HepG2 (cell line): ENCODE measurements around the gene HEPHL1. TPM values are rescaled to one million over a fixed set of nuclear protein-coding genes. Genes with fewer than 3 reads are reported as not detected.

ENCODE experiments used
- ATAC-seq: fragments of 200-7000 bp; cut with Tn5 transposase; 3 replicates; pipeline ENCODE4 v1.9.1; 2020; ENCODE audit warnings: mild to moderate bottlenecking, moderate library complexity
- BruUV-seq: library from RNA; stranded (reverse); fragments of 400-500 nt; replicated peaks from 2 replicates; lab custom pipeline; 2021; lab: Mats Ljungman, UMichigan
- CTCF ChIA-PET: fragments of 300-600 bp; formaldehyde crosslinking; extraction: SDS; loops from one replicate; lab custom pipeline; 2021; ENCODE audit warnings: low total read pairs, inconsistent platforms, low intra/inter-chr PET ratio; lab: Yijun Ruan, JAX
- POLR2A ChIA-PET: fragments of 350-600 bp; sonication (Branson Sonifier 250); formaldehyde crosslinking; loops from one replicate; lab custom pipeline; 2020; ENCODE audit warnings: antibody characterized with exemption, inconsistent platforms; lab: Yijun Ruan, JAX
- DNase-seq: peaks from one replicate; pipeline ENCODE4 v3.0.0-alpha.2; 2015; ENCODE audit warnings: low spot score
- FAIRE-seq: peaks from 3 replicates; lab custom pipeline; 2011; peaks lifted over from hg19 to GRCh38; lab: Jason Lieb, UNC
- H2AFZ ChIP-seq: one replicate; pipeline ENCODE4 v1.6.1; 2011; ENCODE audit warnings: low read length, inconsistent platforms
- H3K27ac ChIP-seq: fragments of 300-600 bp; 3 replicates; pipeline ENCODE4 v1.8.0; 2011; ENCODE audit warnings: mixed run types, mild to moderate bottlenecking, mixed read lengths, low read length, inconsistent platforms; ENCODE audit not compliant: insufficient read depth; ENCODE audit errors: extremely low read length
- H3K27me3 ChIP-seq, 2 experiments: fragments of 200-600 bp in 1 of 2; 2 replicates in 1 of 2; 3 replicates in 1 of 2; pipeline versions ENCODE4 v1.6.0 to v1.8.0; 2011; ENCODE audit warnings: low read length in 2 of 2, mild to moderate bottlenecking in 2 of 2, moderate library complexity in 2 of 2, inconsistent platforms in 1 of 2; ENCODE audit not compliant: insufficient read depth in 2 of 2, control insufficient read depth in 1 of 2
- H3K36me3 ChIP-seq, 2 experiments: fragments of 200-600 bp in 1 of 2; replicated peaks in 1 of 2; 2 replicates in 1 of 2; 3 replicates in 1 of 2; pipeline versions ENCODE4 v1.5.1 to v1.8.0; 2011; ENCODE audit warnings: low read length in 2 of 2, inconsistent platforms in 1 of 2; ENCODE audit not compliant: insufficient read depth in 2 of 2, control insufficient read depth in 1 of 2
- H3K4me1 ChIP-seq: 2 replicates; pipeline ENCODE4 v1.5.1; 2012; ENCODE audit warnings: low read length, inconsistent platforms; ENCODE audit not compliant: insufficient read depth
- H3K4me2 ChIP-seq: 2 replicates; pipeline ENCODE4 v1.6.0; 2011; ENCODE audit warnings: low read depth, low read length, inconsistent platforms
- H3K4me3 ChIP-seq, 3 experiments: fragments of 200-600 bp in 1 of 3; sonication (generic), shearing (Covaris generic) in 1 of 3; replicated peaks in 1 of 3; 2 replicates each; pipeline ENCODE4 v1.5.1; 2011 to 2016; ENCODE audit warnings: low read length in 3 of 3, inconsistent platforms in 2 of 3, low read depth in 2 of 3, mild to moderate bottlenecking in 2 of 3, control low read depth in 1 of 3, mixed read lengths in 1 of 3; ENCODE audit not compliant: insufficient read depth in 1 of 3
- H3K79me2 ChIP-seq: one replicate; pipeline ENCODE4 v1.6.1; 2011; ENCODE audit warnings: low read length, inconsistent platforms; ENCODE audit not compliant: insufficient read depth
- H3K9ac ChIP-seq: 2 replicates; pipeline ENCODE4 v1.6.0; 2011; ENCODE audit warnings: mild to moderate bottlenecking, low read depth, low read length, inconsistent platforms; ENCODE audit not compliant: insufficient read depth
- H3K9me3 ChIP-seq: 2 replicates; pipeline ENCODE4 v1.5.1; 2012; ENCODE audit warnings: mild to moderate bottlenecking, low read length
- H4K20me1 ChIP-seq: 2 replicates; pipeline ENCODE4 v1.6.0; 2011; ENCODE audit warnings: inconsistent platforms, mild to moderate bottlenecking, low read length, moderate library complexity; ENCODE audit not compliant: insufficient read depth
- ARID4A ChIP-seq: sonication (generic); formaldehyde crosslinking; IDR thresholded peaks from 2 replicates; pipeline ENCODE4 v1.5.0; 2020; ENCODE audit warnings: mild to moderate bottlenecking, missing genetic modification reagents, borderline replicate concordance
- HNF1B ChIP-seq: sonication (generic); formaldehyde crosslinking; IDR thresholded peaks from 2 replicates; pipeline ENCODE4 v1.5.1; 2020; ENCODE audit warnings: mild to moderate bottlenecking, moderate library complexity, missing genetic modification reagents
- HNF4G ChIP-seq, 2 experiments: sonication (generic) in 1 of 2; formaldehyde crosslinking in 1 of 2; IDR thresholded peaks; 2 replicates each; pipeline versions ENCODE4 v1.4.0 to v1.6.1; 2011 to 2020; ENCODE audit warnings: borderline replicate concordance in 2 of 2, low read depth in 2 of 2, mild to moderate bottlenecking in 2 of 2, low read length in 1 of 2, missing genetic modification reagents in 1 of 2, moderate library complexity in 1 of 2
- ZNF292 ChIP-seq: sonication (generic); formaldehyde crosslinking; IDR thresholded peaks from 2 replicates; pipeline ENCODE4 v1.8.1; 2022; ENCODE audit warnings: mild to moderate bottlenecking, low read depth, missing genetic modification reagents, borderline replicate concordance
- ZNF572 ChIP-seq: sonication (generic); formaldehyde crosslinking; IDR thresholded peaks from 2 replicates; pipeline ENCODE4 v1.5.1; 2020; ENCODE audit warnings: mild to moderate bottlenecking, missing genetic modification reagents
- WGBS: methylation state at CpG from one replicate; pipeline ENCODE4 v1.1.6; 2017; ENCODE audit warnings: low lambda C conversion rate; 5-methylcytosine and 5-hydroxymethylcytosine counted together
- in situ Hi-C: cut with HindIII; loops from 2 replicates; pipeline ENCODE4 v1.10.0; 2017; ENCODE audit warnings: low pct_unique_long_range_greater_than_20kb; ENCODE audit not compliant: extremely low pct_ligation_motif_present
- intact Hi-C: fragments of 100-400 bp; cut with micrococcal nuclease; formaldehyde crosslinking; loops from one replicate; pipeline ENCODE4 v1.10.0; 2022; ENCODE audit not compliant: unreplicated experiment
- polyA plus RNA-seq, 8 experiments: library from polyadenylated mRNA; depleted of rRNA in 3 of 8; stranded (reverse) in 7 of 8; unstranded in 1 of 8; fragments of >200 nt; fragmentation: Illumina TruSeq in 4 of 8; extraction: Trizol in 4 of 8; gene quantifications; 2 replicates each; pipeline versions ENCODE4 v1.2.1 to v1.2.3, GENCODE V29; 2011 to 2016; ENCODE audit warnings: low read depth in 4 of 8, missing spikeins in 1 of 8, mixed read lengths in 1 of 8; ENCODE audit not compliant: insufficient read depth in 1 of 8
- total RNA-seq, 5 experiments: library from RNA; depleted of rRNA; stranded (reverse); fragments of >200 nt; fragmentation: Illumina TruSeq; extraction: Trizol; gene quantifications; 2 replicates each; pipeline ENCODE4 v1.2.3, GENCODE V29; 2016; ENCODE audit warnings: low read depth in 1 of 5

Gene HEPHL1
- total and polyA plus RNA-seq, 2 of the 13 experiments (the other 11 are each of a cell fraction or from before 2014, with no cell fraction given) = 0.04 to 0.05 TPM

DNA sequence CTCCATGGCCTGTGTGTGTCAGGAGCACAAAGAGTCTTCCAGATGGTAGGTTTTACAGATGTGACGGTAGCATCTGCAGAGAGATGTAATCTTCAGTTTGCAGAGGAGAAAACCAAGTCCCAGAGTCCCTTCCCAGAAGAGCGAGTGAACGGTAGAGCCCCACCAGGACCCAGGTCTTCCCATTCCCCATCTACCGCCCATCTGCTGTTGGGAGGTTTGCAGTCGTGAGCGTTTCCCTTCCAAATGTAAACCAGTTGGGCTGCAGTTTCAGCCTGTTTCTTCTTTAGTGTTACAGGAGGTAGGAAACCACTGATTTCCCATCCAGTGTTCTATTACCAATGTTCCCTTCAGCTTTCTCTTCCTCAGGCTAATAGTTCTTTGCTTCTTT, 131.5 kb downstream of the HEPHL1 start:
- ChIA-PET CTCF (no interaction called here), POLR2A (interaction anchor here (1.5 to 4.4 kb wide), 2 partner anchors 24 to 411 kb away, joined by 3 to 30 read pairs; partner anchors contain the start of genes C11orf54, PANX1 and TAF1D)
- FAIRE-seq (no peak), DNase-seq (no peak)
- BruUV-seq = no TSS peak
- intact Hi-C loops (loop anchor here (2.0 kb wide), 1 partner anchor 24 kb away; the partner anchor contains the start of gene PANX1), in situ Hi-C loops (no loop called here)
- peak overlapping the region; percentile 68 for H3K4me2 ChIP-seq
- no peak overlapping the region for H2AFZ ChIP-seq
- H3K36me3 ChIP-seq = peaks cover 0 to 2% of the 10 kb centered on the region in 2 experiments; a peak in 3 of 5 replicates
- 0 out of 2 replicates have a peak, but pooled peaks have one; percentile 1 for TF ChIP-seq ARID4A (CRISPR knock-in tag)
- TF ChIP-seq ZNF572 (CRISPR knock-in tag) = 0 out of 2 replicates have a peak, but pooled peaks have one; percentile 32
- TF ChIP-seq ZNF292 = no peak
- TF ChIP-seq HNF4G (IDR thresholded peaks at IDR 0.05; ENCODE audit: borderline replicate concordance, low read depth, low read length) = no peak
- TF ChIP-seq HNF4G (CRISPR knock-in tag; IDR thresholded peaks at IDR 0.05; ENCODE audit: borderline replicate concordance, low read depth) = 0 out of 2 replicates have a peak, but pooled peaks have one; percentile 21
- 0 out of 2 replicates have a peak, but pooled peaks have one; percentile 19 for TF ChIP-seq HNF1B (CRISPR knock-in tag)
- TF ChIP-seq, all 625 proteins: peak for 4
- Histone ChIP-seq H3K4me3 (peak overlapping the region in 1 of 3 experiments; percentile 20; a peak in 2 of 6 replicates), H4K20me1 (no peaks in the 10 kb centered on the region; the same call in 1 of the 2 replicates), H3K9me3 (no peaks in the 10 kb centered on the region), H3K27me3 (no peaks in the 10 kb centered on the region), H3K9ac (peak overlapping the region; percentile 20; the same call in 1 of the 2 replicates), H3K4me1 (peaks cover 68% of the 10 kb centered on the region), H3K79me2 (peaks cover 40% of the 10 kb centered on the region), H3K27ac (peak overlapping the region; percentile 74)
- WGBS = 54% methylated on average over 3 of the region's 6 CpGs
- peak; percentile 15 for ATAC-seq
